ENCODE results near the gene CNIH1. TPM values are rescaled to one million over a fixed set of nuclear protein-coding genes. Genes with fewer than 3 reads are reported as not detected.

Gene CNIH1
- total and polyA plus RNA-seq, 2 of the 13 experiments (the other 11 are each of a cell fraction or from before 2014, with no cell fraction given): 166 to 421 TPM

- no peak overlapping the region for H3K9ac ChIP-seq (ENCODE audit: insufficient read depth, low read depth, low read length)
- H3K4me1 ChIP-seq (ENCODE audit: insufficient read depth, low read length): 0 out of 2 replicates have a peak, but pooled peaks cover 8% of the 10 kb centered on the region
- ATAC-seq: no peak
- no TSS peak for BruUV-seq (replicated peaks)
- CTCF ChIA-PET (ENCODE audit: low intra/inter-chr PET ratio, low total read pairs): no interaction called here
- H3K4me3 ChIP-seq (replicated peaks in 1 of 3; ENCODE audit: insufficient read depth in 1 of 3, low read depth in 2 of 3, low read length in 3 of 3): no peak overlapping the region
- no peaks in the 10 kb centered on the region for H3K79me2 ChIP-seq (ENCODE audit: insufficient read depth, low read length)
- H4K20me1 ChIP-seq (ENCODE audit: insufficient read depth, low read length): no peaks in the 10 kb centered on the region
- FAIRE-seq: no peak
- H3K4me2 ChIP-seq (ENCODE audit: low read depth, low read length): no peak overlapping the region
- 95% methylated on average over 4 of the region's 4 CpGs for WGBS (ENCODE audit: low lambda C conversion rate)
- POLR2A ChIA-PET: no interaction called here
- H3K27me3 ChIP-seq (ENCODE audit: control insufficient read depth in 1 of 2, insufficient read depth in 2 of 2, low read length in 2 of 2): no peaks in the 10 kb centered on the region
- TF ChIP-seq ZNF614 (CRISPR knock-in tag; IDR thresholded peaks at IDR 0.05; ENCODE audit: borderline replicate concordance): no peak
- TF ChIP-seq ATRX (CRISPR knock-in tag; IDR thresholded peaks at IDR 0.05; ENCODE audit: borderline replicate concordance): no peak
- TF ChIP-seq THRA (CRISPR knock-in tag; IDR thresholded peaks at IDR 0.05; ENCODE audit: borderline replicate concordance): no peak
- no peak for TF ChIP-seq GZF1 (CRISPR knock-in tag; IDR thresholded peaks at IDR 0.05)
- TF ChIP-seq XRCC5 (optimal IDR thresholded peaks at IDR 0.05; ENCODE audit: low read length): no peak
- TF ChIP-seq NFYC (CRISPR knock-in tag; IDR thresholded peaks at IDR 0.05): no peak
- TF ChIP-seq SSRP1 (CRISPR knock-in tag; IDR thresholded peaks at IDR 0.05): no peak
- no peak for TF ChIP-seq FOXA3 (CRISPR knock-in tag; IDR thresholded peaks at IDR 0.05)
- TF ChIP-seq KDM1A (CRISPR knock-in tag; IDR thresholded peaks at IDR 0.05): no peak
- TF ChIP-seq NAIF1 (CRISPR knock-in tag; IDR thresholded peaks at IDR 0.05; ENCODE audit: borderline replicate concordance): no peak
- no peak for TF ChIP-seq HOXA7 (CRISPR knock-in tag; IDR thresholded peaks at IDR 0.05)
- TF ChIP-seq IKZF5 (CRISPR knock-in tag; IDR thresholded peaks at IDR 0.05): no peak
- TF ChIP-seq ZFP1 (CRISPR knock-in tag; IDR thresholded peaks at IDR 0.05): no peak
- no peak for TF ChIP-seq HNRNPL (IDR thresholded peaks at IDR 0.05; ENCODE audit: low read depth, low read length)
- no peak for TF ChIP-seq AKAP8 (CRISPR knock-in tag; IDR thresholded peaks at IDR 0.05)
- TF ChIP-seq SAFB2 (CRISPR knock-in tag; IDR thresholded peaks at IDR 0.05; ENCODE audit: borderline replicate concordance, low read depth): no peak
- TF ChIP-seq ZNF256 (CRISPR knock-in tag; conservative IDR thresholded peaks at IDR 0.05): no peak
- no peak for TF ChIP-seq ELK4 (CRISPR knock-in tag; IDR thresholded peaks at IDR 0.05; ENCODE audit: borderline replicate concordance)
- no peak for TF ChIP-seq ZKSCAN5 (CRISPR knock-in tag; IDR thresholded peaks at IDR 0.05)
- no peak for TF ChIP-seq SMAD3 (CRISPR knock-in tag; IDR thresholded peaks at IDR 0.05)
- intact Hi-C loops (cut with micrococcal nuclease; ENCODE audit: unreplicated experiment): no loop called here
- H3K36me3 ChIP-seq (replicated peaks in 1 of 2; ENCODE audit: control insufficient read depth in 1 of 2, insufficient read depth in 2 of 2, low read length in 2 of 2): peaks cover 3 to 29% of the 10 kb centered on the region in 2 experiments
- DNase-seq (ENCODE audit: low spot score): no peak
- in situ Hi-C loops (cut with HindIII; ENCODE audit: extremely low pct_ligation_motif_present, low pct_unique_long_range_greater_than_20kb): no loop called here
- H3K9me3 ChIP-seq (ENCODE audit: low read length): no peaks in the 10 kb centered on the region
- no peak overlapping the region for H2AFZ ChIP-seq (ENCODE audit: low read length)
- H3K27ac ChIP-seq (ENCODE audit: extremely low read length, insufficient read depth, low read length): no peak overlapping the region
These were observed 34.7 kb upstream of the CNIH1 start for GRCh38 chr14:54475911-54476310.

Data from HepG2 (cell line).